B cell (primary cell): Measurements from ENCODE around the gene HTR4.

Source experiments
- EZH2 ChIP-seq: IDR thresholded peaks from 2 replicates; pipeline ENCODE4 v1.6.1; 2012; ENCODE audit warnings: borderline replicate concordance, low read depth, mild to moderate bottlenecking, moderate library complexity, low read length; ENCODE audit not compliant: insufficient read depth, poor library complexity, severe bottlenecking
- TF ChIP-seq, protein P1 (sequence below): fragments of 200-600 bp; IDR thresholded peaks from one replicate; pipeline ENCODE4 v1.8.0; 2022; ENCODE audit warnings: antibody characterized with exemption, mild to moderate bottlenecking

DNA sequence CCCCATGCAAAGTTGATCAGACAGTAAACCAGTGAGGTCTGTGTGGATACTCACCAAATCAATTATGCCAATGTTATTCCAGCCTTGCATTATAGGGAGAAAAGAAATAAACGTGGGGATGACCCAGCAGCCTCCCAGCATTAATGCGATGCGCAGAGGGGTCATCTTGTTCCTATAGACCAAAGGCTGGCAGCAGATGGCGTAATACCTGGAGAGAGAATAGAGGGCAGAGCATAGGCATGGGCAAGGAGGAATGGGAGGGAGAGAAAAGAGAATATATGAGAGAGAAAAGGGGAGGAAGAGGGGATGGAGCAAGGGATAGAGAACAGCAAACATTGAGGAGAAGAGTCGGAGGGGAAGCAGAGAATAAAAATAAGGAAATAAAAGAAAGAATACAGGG, 131.2 kb downstream of the HTR4 start:
- TF ChIP-seq, protein P1, sequence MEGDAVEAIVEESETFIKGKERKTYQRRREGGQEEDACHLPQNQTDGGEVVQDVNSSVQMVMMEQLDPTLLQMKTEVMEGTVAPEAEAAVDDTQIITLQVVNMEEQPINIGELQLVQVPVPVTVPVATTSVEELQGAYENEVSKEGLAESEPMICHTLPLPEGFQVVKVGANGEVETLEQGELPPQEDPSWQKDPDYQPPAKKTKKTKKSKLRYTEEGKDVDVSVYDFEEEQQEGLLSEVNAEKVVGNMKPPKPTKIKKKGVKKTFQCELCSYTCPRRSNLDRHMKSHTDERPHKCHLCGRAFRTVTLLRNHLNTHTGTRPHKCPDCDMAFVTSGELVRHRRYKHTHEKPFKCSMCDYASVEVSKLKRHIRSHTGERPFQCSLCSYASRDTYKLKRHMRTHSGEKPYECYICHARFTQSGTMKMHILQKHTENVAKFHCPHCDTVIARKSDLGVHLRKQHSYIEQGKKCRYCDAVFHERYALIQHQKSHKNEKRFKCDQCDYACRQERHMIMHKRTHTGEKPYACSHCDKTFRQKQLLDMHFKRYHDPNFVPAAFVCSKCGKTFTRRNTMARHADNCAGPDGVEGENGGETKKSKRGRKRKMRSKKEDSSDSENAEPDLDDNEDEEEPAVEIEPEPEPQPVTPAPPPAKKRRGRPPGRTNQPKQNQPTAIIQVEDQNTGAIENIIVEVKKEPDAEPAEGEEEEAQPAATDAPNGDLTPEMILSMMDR, result no peak
- TF ChIP-seq EZH2, result no peak
